B cell (primary cell): Measurements from ENCODE around the gene SIM1. TPM values are rescaled to one million over a fixed set of nuclear protein-coding genes. Genes with fewer than 3 reads are reported as not detected.
"Not testable (repeated sequence)": the region's sequence is repeated elsewhere in the genome, so short reads cannot be mapped to it uniquely, and the experiment has no call there.

ENCODE experiments used
- ATAC-seq: fragments of 200-7000 bp; cut with Tn5 transposase; one replicate; pipeline ENCODE4 v1.10.0; 2021; ENCODE audit warnings: low read depth, mild to moderate bottlenecking, moderate number of reproducible peaks, moderate library complexity
- CTCF ChIA-PET: fragments of 350-600 bp; sonication (Branson Sonifier 250); formaldehyde crosslinking; loops from one replicate; lab custom pipeline; 2021; ENCODE audit warnings: antibody characterized with exemption, inconsistent platforms; lab: Charles Lee
- POLR2A ChIA-PET: fragments of 350-600 bp; sonication (Branson Sonifier 250); formaldehyde crosslinking; loops from one replicate; lab custom pipeline; 2021; ENCODE audit warnings: antibody characterized with exemption; lab: Charles Lee
- DNase-seq: peaks from one replicate; pipeline ENCODE4 v3.0.0; 2013
- H2AFZ ChIP-seq: 2 replicates; pipeline ENCODE4 v1.6.1; 2012; ENCODE audit warnings: mild to moderate bottlenecking, low read depth, low read length; ENCODE audit not compliant: insufficient read depth, poor library complexity, severe bottlenecking
- H3K27ac ChIP-seq, 2 donors: 1 replicate in 1 of 2; 2 replicates in 1 of 2; pipeline ENCODE4 v1.5.1; 2012 to 2013; ENCODE audit warnings: low read length in 2 of 2, mild to moderate bottlenecking in 2 of 2, moderate library complexity in 1 of 2
- H3K27me3 ChIP-seq, 4 experiments: fragments of 200-600 bp in 1 of 4; sonication (generic) in 1 of 4; replicated peaks in 1 of 4; 1 replicate in 2 of 4; 2 replicates in 2 of 4; pipeline versions ENCODE4 v1.6.1 to v1.7.0; 2013 to 2016; ENCODE audit warnings: low read length in 3 of 4, mild to moderate bottlenecking in 2 of 4, mixed read lengths in 1 of 4, moderate library complexity in 1 of 4; ENCODE audit not compliant: insufficient read depth in 4 of 4, control insufficient read depth in 3 of 4; ENCODE audit errors: control extremely low read depth in 1 of 4
- H3K36me3 ChIP-seq, 2 experiments: replicated peaks in 1 of 2; 1 replicate in 1 of 2; 2 replicates in 1 of 2; pipeline versions ENCODE4 v1.6.1 to v1.7.1; 2013; ENCODE audit warnings: low read length in 1 of 2; ENCODE audit not compliant: insufficient read depth in 2 of 2, control insufficient read depth in 1 of 2; ENCODE audit errors: control extremely low read depth in 1 of 2, extremely low read depth in 1 of 2
- H3K4me1 ChIP-seq, 2 donors: fragments of 200-600 bp in 1 of 2; sonication (generic) in 1 of 2; 1 replicate in 1 of 2; 2 replicates in 1 of 2; pipeline versions ENCODE4 v1.5.1 to v1.6.1; 2013 to 2017; ENCODE audit warnings: low read length in 2 of 2; ENCODE audit not compliant: control insufficient read depth in 2 of 2, insufficient read depth in 2 of 2
- H3K4me2 ChIP-seq: replicated peaks from 2 replicates; pipeline ENCODE3; 2012; ENCODE audit warnings: mild to moderate bottlenecking, low read depth, low read length; ENCODE audit not compliant: poor library complexity, severe bottlenecking
- H3K4me3 ChIP-seq, 5 experiments: fragments of 200-600 bp in 1 of 5; sonication (generic) in 1 of 5; 1 replicate in 3 of 5; 2 replicates in 2 of 5; pipeline versions ENCODE4 v1.5.1 to v1.7.0; 2011 to 2016; ENCODE audit warnings: low read length in 4 of 5, mild to moderate bottlenecking in 4 of 5, low read depth in 2 of 5, control low read depth in 1 of 5, moderate library complexity in 1 of 5; ENCODE audit not compliant: insufficient read depth in 1 of 5; ENCODE audit errors: control extremely low read depth in 1 of 5, extremely low read depth in 1 of 5
- H3K79me2 ChIP-seq: fragments of 200-600 bp; sonication (generic); one replicate; pipeline ENCODE4 v1.6.0; 2016; ENCODE audit warnings: low read length; ENCODE audit not compliant: control insufficient read depth, insufficient read depth
- H3K9ac ChIP-seq: fragments of 200-600 bp; sonication (generic); 2 replicates; pipeline ENCODE4 v1.6.1; 2017; ENCODE audit warnings: mild to moderate bottlenecking, low read length, moderate library complexity
- H3K9me3 ChIP-seq, 3 donors: one replicate each; pipeline versions ENCODE4 v1.6.1 to v1.7.1; 2013; ENCODE audit warnings: low read length in 2 of 3; ENCODE audit not compliant: control insufficient read depth in 2 of 3, insufficient read depth in 1 of 3; ENCODE audit errors: control extremely low read depth in 1 of 3
- H4K20me1 ChIP-seq: 2 replicates; pipeline ENCODE4 v1.6.0; 2012; ENCODE audit warnings: mild to moderate bottlenecking, low read length; ENCODE audit not compliant: insufficient read depth, control insufficient read depth, poor library complexity, severe bottlenecking
- H3K27ac Mint-ChIP-seq: one replicate; pipeline ENCODE4 v1.8.0; 2021; ENCODE audit warnings: mixed read lengths
- H3K27me3 Mint-ChIP-seq: one replicate; pipeline ENCODE4 v1.8.0; 2021; ENCODE audit warnings: mixed read lengths
- H3K4me1 Mint-ChIP-seq: one replicate; pipeline ENCODE4 v1.8.0; 2021; ENCODE audit warnings: mixed read lengths
- H3K4me3 Mint-ChIP-seq: one replicate; pipeline ENCODE4 v1.8.0; 2021; ENCODE audit warnings: mixed read lengths
- H3K9me3 Mint-ChIP-seq: one replicate; pipeline ENCODE4 v1.8.0; 2022; ENCODE audit warnings: mixed read lengths; ENCODE audit not compliant: insufficient read depth
- CTCF ChIP-seq: fragments of 200-600 bp; IDR thresholded peaks from one replicate; pipeline ENCODE4 v1.8.0; 2022; ENCODE audit warnings: antibody characterized with exemption, mild to moderate bottlenecking
- EZH2 ChIP-seq: IDR thresholded peaks from 2 replicates; pipeline ENCODE4 v1.6.1; 2012; ENCODE audit warnings: borderline replicate concordance, low read depth, mild to moderate bottlenecking, moderate library complexity, low read length; ENCODE audit not compliant: insufficient read depth, poor library complexity, severe bottlenecking
- WGBS: methylation state at CpG from one replicate; pipeline ENCODE4 v1.1.5; 2013; ENCODE audit warnings: missing lambda C conversion rate; ENCODE audit not compliant: insufficient coverage; 5-methylcytosine and 5-hydroxymethylcytosine counted together
- intact Hi-C: fragments of 100-400 bp; cut with micrococcal nuclease; formaldehyde crosslinking; loops from one replicate; pipeline ENCODE4 v1.10.0; 2022
- polyA plus RNA-seq: library from polyadenylated mRNA; depleted of rRNA; stranded (reverse); fragments of >200 nt; gene quantifications from 2 replicates; pipeline ENCODE4 v1.2.3, GENCODE V29; 2012
- total RNA-seq, 2 donors: library from RNA; stranded (reverse); fragments of 120-200 nt in 1 of 2; gene quantifications; 1 replicate in 1 of 2; 2 replicates in 1 of 2; pipeline versions ENCODE4 v1.2.3 to v1.2.4, GENCODE V29; 2013 to 2022

Gene SIM1
- total and polyA plus RNA-seq, 2 donors (not counting 1 experiment from before 2014, with no cell fraction given): not detected

GRCh38 chr6:100363651-100364050, 101.1 kb downstream of the SIM1 start:
- Mint-ChIP-seq H3K27me3 (peaks cover 4% of the 10 kb centered on the region), H3K4me1 (no peaks in the 10 kb centered on the region), H3K9me3 (no peaks in the 10 kb centered on the region), H3K4me3 (no peak overlapping the region), H3K27ac (no peak overlapping the region)
- no peaks in the 10 kb centered on the region for H3K4me1 ChIP-seq
- H2AFZ ChIP-seq: no peak overlapping the region
- no peak for TF ChIP-seq CTCF
- TF ChIP-seq EZH2: no peak
- POLR2A ChIA-PET: no interaction called here
- no peak for ATAC-seq
- H3K4me3 ChIP-seq: no peak overlapping the region
- H3K4me2 ChIP-seq: no peak overlapping the region
- DNase-seq: no peak
- no peaks in the 10 kb centered on the region for H4K20me1 ChIP-seq
- intact Hi-C loops: no loop called here
- H3K27me3 ChIP-seq: no peaks in the 10 kb centered on the region
- H3K36me3 ChIP-seq: no peaks in the 10 kb centered on the region
- no peak overlapping the region for H3K9ac ChIP-seq
- no peaks in the 10 kb centered on the region for H3K9me3 ChIP-seq
- no peaks in the 10 kb centered on the region for H3K79me2 ChIP-seq
- CTCF ChIA-PET: no interaction called here
- no CpG with 5 or more reads among the region's 1 CpG for WGBS
- H3K27ac ChIP-seq: no peak overlapping the region

- H3K9me3 ChIP-seq, intact Hi-C loops, POLR2A ChIA-PET, H3K27me3 ChIP-seq, H3K27ac Mint-ChIP-seq, ATAC-seq, DNase-seq, H3K4me1 ChIP-seq, H4K20me1 ChIP-seq, CTCF ChIA-PET, H3K36me3 ChIP-seq, H3K79me2 ChIP-seq, H3K27me3 Mint-ChIP-seq, H3K4me1 Mint-ChIP-seq, H3K4me3 Mint-ChIP-seq, H3K27ac ChIP-seq, H2AFZ ChIP-seq, H3K4me3 ChIP-seq, H3K9ac ChIP-seq, H3K4me2 ChIP-seq, H3K9me3 Mint-ChIP-seq: not testable (repeated sequence)
- WGBS: 88% methylated on average over 24 of the region's 35 CpGs
These were observed 109.7 kb downstream of the SIM1 start for GRCh38 chr6:100354736-100355641.
